ENCODE results near the gene SIX5. TPM values are rescaled to one million over a fixed set of nuclear protein-coding genes. Genes with fewer than 3 reads are reported as not detected.

SIX5 gene
- total and polyA plus RNA-seq, 4 donors, result 2.7 to 9.9 (median 4.4) TPM

- H3K27me3 ChIP-seq (ENCODE audit: control insufficient read depth in 4 of 4, insufficient read depth in 4 of 4, low read length in 3 of 4), result no peaks in the 10 kb centered on the region
- under 1% methylated on average over 102 of the region's 102 CpGs for WGBS
- H3K36me3 ChIP-seq (ENCODE audit: control insufficient read depth in 4 of 4, insufficient read depth in 3 of 4, low read depth in 1 of 4, low read length in 3 of 4), result peaks cover 0 to 2% (median 0%) of the 10 kb centered on the region in 4 donors
- H3K27ac ChIP-seq (ENCODE audit: low read depth in 1 of 2, low read length in 2 of 2), result peak overlapping the region; percentile 86 to 99
- peak in 1 of 2 donors; percentile 4 for TF ChIP-seq RAD21 (IDR thresholded peaks at IDR 0.05)
- TF ChIP-seq ZBTB33 (IDR thresholded peaks at IDR 0.05), result no peak
- H3K9me3 ChIP-seq (ENCODE audit: control insufficient read depth in 4 of 4, low read length in 3 of 4), result no peaks in the 10 kb centered on the region
- peak overlapping the region; percentile 83 to 95 (median 86) for H3K4me3 ChIP-seq (ENCODE audit: low read depth in 1 of 3, low read length in 3 of 3)
- peaks cover 9 to 55% (median 26%) of the 10 kb centered on the region in 4 donors for H3K4me1 ChIP-seq (ENCODE audit: control insufficient read depth in 4 of 4, insufficient read depth in 4 of 4, low read length in 3 of 4)
- DNase-seq (ENCODE audit: low spot score), result peak; percentile 52
- peak overlapping the region; percentile 21 to 72 for H3K9ac ChIP-seq (ENCODE audit: low read depth in 1 of 2, low read length in 2 of 2)
Measured at GRCh38 chr19:45767881-45768654, 984 bp downstream of the SIX5 start.

- TF ChIP-seq JUND (IDR thresholded peaks at IDR 0.05) (no peak), FOXA2 (IDR thresholded peaks at IDR 0.05) (no peak), EGR1 (IDR thresholded peaks at IDR 0.05; ENCODE audit: low read depth in 2 of 2) (peak; percentile 44 to 64), RXRA (IDR thresholded peaks at IDR 0.05) (peak; percentile 14 to 18), ZBTB33 (IDR thresholded peaks at IDR 0.05) (no peak), ATF3 (IDR thresholded peaks at IDR 0.05) (no peak), CTCF (IDR thresholded peaks at IDR 0.05; ENCODE audit: low read depth, low read length, missing input control) (no peak), RAD21 (IDR thresholded peaks at IDR 0.05) (peak in 1 of 2 donors; percentile 24), NR2F2 (IDR thresholded peaks at IDR 0.05) (peak; percentile 42), GABPA (IDR thresholded peaks at IDR 0.05 in 1 of 2, conservative IDR thresholded peaks at IDR 0.05 in 1 of 2) (no peak), FOXA1 (IDR thresholded peaks at IDR 0.05) (no peak), MAX (IDR thresholded peaks at IDR 0.05) (no peak), SP1 (IDR thresholded peaks at IDR 0.05) (peak; percentile 29), YY1 (IDR thresholded peaks at IDR 0.05) (peak; percentile 65), HNF4G (IDR thresholded peaks at IDR 0.05) (no peak)
- Histone ChIP-seq H3K4me3 (ENCODE audit: low read depth in 1 of 3, low read length in 3 of 3) (peak overlapping the region; percentile 83 to 95 (median 86)), H3K4me1 (ENCODE audit: control insufficient read depth in 4 of 4, insufficient read depth in 4 of 4, low read length in 3 of 4) (peaks cover 9 to 49% (median 23%) of the 10 kb centered on the region in 4 donors), H3K9ac (ENCODE audit: low read depth in 1 of 2, low read length in 2 of 2) (peak overlapping the region; percentile 65 to 78), H3K27me3 (ENCODE audit: control insufficient read depth in 4 of 4, insufficient read depth in 4 of 4, low read length in 3 of 4) (no peaks in the 10 kb centered on the region), H3K36me3 (ENCODE audit: control insufficient read depth in 4 of 4, insufficient read depth in 3 of 4, low read depth in 1 of 4, low read length in 3 of 4) (peaks cover 0 to 2% (median 0%) of the 10 kb centered on the region in 4 donors), H3K9me3 (ENCODE audit: control insufficient read depth in 4 of 4, low read length in 3 of 4) (no peaks in the 10 kb centered on the region), H3K27ac (ENCODE audit: low read depth in 1 of 2, low read length in 2 of 2) (peak overlapping the region; percentile 86 to 99)
- DNase-seq (ENCODE audit: low spot score), result peak; percentile 71
- 13% methylated on average over 31 of the region's 31 CpGs for WGBS
Measured at GRCh38 chr19:45767410-45767880, 1.6 kb downstream of the SIX5 start.

Measured in liver (tissue), 9 donors.